ENCODE data around the gene PARD6B. TPM values are rescaled to one million over a fixed set of nuclear protein-coding genes. Genes with fewer than 3 reads are reported as not detected.
A peak's percentile ranks its signal among the peaks of the same experiment; 100 is the strongest.

PARD6B gene
- total and polyA plus RNA-seq, 2 of the 13 experiments (the other 11 are each of a cell fraction or from before 2014, with no cell fraction given) = 6.9 to 22.2 TPM

DNA sequence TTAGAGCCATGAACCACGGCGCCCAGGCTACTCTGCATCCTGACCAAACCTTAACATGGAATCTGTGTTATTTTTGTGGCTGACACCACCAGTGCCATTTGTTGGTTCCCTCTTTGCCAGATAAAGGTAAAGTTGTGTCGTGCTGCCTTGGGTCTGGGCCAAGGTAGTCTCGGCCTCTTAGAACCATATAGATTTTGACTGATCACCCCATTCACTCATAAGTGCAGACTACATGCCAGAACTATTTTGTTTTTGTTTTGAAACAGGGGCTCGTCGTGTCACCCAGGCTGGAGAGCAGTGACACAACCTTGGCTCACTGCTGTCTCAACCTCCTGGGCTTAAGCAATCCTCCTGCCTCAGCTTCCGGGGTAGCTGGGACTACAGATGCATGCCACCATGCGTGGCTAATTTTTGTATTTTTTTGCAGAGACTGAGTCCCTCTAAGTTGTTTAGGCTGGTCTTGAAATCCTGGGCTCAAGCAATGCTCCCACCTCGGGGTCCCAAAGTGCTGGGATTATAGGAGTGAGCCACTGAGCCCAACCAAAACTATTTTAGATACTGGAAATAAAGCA lies 20.8 kb upstream of the PARD6B start (continued):
- TF ChIP-seq SAFB2 (CRISPR knock-in tag; IDR thresholded peaks at IDR 0.05; ENCODE audit: borderline replicate concordance, low read depth) (no peak), ZNF225 (CRISPR knock-in tag; IDR thresholded peaks at IDR 0.05) (no peak), IRX3 (CRISPR knock-in tag; IDR thresholded peaks at IDR 0.05; ENCODE audit: borderline replicate concordance, low read depth) (no peak), ZNF619 (CRISPR knock-in tag; IDR thresholded peaks at IDR 0.05) (no peak), MAZ (IDR thresholded peaks at IDR 0.05; ENCODE audit: borderline replicate concordance, low read depth, low read length) (no peak), MAZ (CRISPR knock-in tag; IDR thresholded peaks at IDR 0.05; ENCODE audit: low read depth) (no peak), MED13 (CRISPR knock-in tag; IDR thresholded peaks at IDR 0.05) (no peak), ZFY (CRISPR knock-in tag; IDR thresholded peaks at IDR 0.05) (no peak), RXRA (CRISPR knock-in tag; IDR thresholded peaks at IDR 0.05) (peak; percentile 55; the same call in 1 of the 2 replicates), TARDBP (CRISPR knock-in tag; IDR thresholded peaks at IDR 0.05) (0 out of 2 replicates have a peak, but pooled peaks have one; percentile 38), ZNF672 (CRISPR knock-in tag; IDR thresholded peaks at IDR 0.05) (no peak), GTF3A (CRISPR knock-in tag; conservative IDR thresholded peaks at IDR 0.05) (no peak), PITX1 (CRISPR knock-in tag; IDR thresholded peaks at IDR 0.05) (no peak), MAFK (conservative IDR thresholded peaks at IDR 0.05 in 1 of 2, IDR thresholded peaks at IDR 0.05 in 1 of 2; ENCODE audit: low read length in 2 of 2) (no peak), YEATS4 (CRISPR knock-in tag; IDR thresholded peaks at IDR 0.05; ENCODE audit: borderline replicate concordance) (peak; percentile 34; the same call in 1 of the 2 replicates)
- TF ChIP-seq, protein P1, sequence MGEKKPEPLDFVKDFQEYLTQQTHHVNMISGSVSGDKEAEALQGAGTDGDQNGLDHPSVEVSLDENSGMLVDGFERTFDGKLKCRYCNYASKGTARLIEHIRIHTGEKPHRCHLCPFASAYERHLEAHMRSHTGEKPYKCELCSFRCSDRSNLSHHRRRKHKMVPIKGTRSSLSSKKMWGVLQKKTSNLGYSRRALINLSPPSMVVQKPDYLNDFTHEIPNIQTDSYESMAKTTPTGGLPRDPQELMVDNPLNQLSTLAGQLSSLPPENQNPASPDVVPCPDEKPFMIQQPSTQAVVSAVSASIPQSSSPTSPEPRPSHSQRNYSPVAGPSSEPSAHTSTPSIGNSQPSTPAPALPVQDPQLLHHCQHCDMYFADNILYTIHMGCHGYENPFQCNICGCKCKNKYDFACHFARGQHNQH (CRISPR knock-in tag; IDR thresholded peaks at IDR 0.05) = no peak
- TF ChIP-seq, protein P2, sequence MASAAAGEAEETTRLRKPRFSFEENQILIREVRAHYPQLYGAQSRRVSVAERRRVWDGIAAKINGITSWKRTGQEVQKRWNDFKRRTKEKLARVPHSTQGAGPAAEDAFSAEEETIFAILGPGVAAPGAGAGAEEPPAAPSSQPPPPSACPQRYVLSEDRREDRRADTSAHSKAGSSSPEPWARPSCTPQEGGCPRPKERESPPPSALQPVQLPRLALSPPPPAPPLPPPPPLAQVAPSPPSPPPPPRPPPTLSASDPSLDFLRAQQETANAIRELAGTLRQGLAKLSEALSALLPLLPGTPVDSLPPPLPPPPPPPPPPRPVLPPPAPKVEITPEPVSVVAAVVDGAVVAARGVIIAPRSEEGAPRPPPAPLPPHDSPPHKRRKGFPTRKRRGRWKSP (CRISPR knock-in tag; IDR thresholded peaks at IDR 0.05) = no peak
- TF ChIP-seq, protein P3, sequence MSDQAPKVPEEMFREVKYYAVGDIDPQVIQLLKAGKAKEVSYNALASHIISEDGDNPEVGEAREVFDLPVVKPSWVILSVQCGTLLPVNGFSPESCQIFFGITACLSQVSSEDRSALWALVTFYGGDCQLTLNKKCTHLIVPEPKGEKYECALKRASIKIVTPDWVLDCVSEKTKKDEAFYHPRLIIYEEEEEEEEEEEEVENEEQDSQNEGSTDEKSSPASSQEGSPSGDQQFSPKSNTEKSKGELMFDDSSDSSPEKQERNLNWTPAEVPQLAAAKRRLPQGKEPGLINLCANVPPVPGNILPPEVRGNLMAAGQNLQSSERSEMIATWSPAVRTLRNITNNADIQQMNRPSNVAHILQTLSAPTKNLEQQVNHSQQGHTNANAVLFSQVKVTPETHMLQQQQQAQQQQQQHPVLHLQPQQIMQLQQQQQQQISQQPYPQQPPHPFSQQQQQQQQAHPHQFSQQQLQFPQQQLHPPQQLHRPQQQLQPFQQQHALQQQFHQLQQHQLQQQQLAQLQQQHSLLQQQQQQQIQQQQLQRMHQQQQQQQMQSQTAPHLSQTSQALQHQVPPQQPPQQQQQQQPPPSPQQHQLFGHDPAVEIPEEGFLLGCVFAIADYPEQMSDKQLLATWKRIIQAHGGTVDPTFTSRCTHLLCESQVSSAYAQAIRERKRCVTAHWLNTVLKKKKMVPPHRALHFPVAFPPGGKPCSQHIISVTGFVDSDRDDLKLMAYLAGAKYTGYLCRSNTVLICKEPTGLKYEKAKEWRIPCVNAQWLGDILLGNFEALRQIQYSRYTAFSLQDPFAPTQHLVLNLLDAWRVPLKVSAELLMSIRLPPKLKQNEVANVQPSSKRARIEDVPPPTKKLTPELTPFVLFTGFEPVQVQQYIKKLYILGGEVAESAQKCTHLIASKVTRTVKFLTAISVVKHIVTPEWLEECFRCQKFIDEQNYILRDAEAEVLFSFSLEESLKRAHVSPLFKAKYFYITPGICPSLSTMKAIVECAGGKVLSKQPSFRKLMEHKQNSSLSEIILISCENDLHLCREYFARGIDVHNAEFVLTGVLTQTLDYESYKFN (CRISPR knock-in tag; conservative IDR thresholded peaks at IDR 0.05) = no peak; the same call in 1 of the 2 replicates
- TF ChIP-seq, protein P4, sequence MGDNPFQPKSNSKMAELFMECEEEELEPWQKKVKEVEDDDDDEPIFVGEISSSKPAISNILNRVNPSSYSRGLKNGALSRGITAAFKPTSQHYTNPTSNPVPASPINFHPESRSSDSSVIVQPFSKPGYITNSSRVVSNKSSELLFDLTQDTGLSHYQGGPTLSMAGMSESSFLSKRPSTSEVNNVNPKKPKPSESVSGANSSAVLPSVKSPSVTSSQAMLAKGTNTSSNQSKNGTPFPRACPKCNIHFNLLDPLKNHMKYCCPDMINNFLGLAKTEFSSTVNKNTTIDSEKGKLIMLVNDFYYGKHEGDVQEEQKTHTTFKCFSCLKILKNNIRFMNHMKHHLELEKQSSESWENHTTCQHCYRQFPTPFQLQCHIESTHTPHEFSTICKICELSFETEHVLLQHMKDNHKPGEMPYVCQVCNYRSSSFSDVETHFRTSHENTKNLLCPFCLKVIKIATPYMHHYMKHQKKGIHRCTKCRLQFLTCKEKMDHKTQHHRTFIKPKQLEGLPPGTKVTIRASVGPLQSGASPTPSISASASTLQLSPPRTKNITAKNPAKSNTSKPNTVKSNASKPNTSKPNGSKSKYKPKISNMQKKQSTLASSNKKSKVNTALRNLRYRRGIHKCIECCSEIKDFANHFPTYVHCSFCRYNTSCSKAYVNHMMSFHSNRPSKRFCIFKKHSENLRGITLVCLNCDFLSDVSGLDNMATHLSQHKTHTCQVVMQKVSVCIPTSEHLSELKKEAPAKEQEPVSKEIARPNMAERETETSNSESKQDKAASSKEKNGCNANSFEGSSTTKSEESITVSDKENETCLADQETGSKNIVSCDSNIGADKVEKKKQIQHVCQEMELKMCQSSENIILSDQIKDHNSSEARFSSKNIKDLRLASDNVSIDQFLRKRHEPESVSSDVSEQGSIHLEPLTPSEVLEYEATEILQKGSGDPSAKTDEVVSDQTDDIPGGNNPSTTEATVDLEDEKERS (CRISPR knock-in tag; IDR thresholded peaks at IDR 0.05) = 0 out of 2 replicates have a peak, but pooled peaks have one; percentile 55
- TF ChIP-seq, protein P5, sequence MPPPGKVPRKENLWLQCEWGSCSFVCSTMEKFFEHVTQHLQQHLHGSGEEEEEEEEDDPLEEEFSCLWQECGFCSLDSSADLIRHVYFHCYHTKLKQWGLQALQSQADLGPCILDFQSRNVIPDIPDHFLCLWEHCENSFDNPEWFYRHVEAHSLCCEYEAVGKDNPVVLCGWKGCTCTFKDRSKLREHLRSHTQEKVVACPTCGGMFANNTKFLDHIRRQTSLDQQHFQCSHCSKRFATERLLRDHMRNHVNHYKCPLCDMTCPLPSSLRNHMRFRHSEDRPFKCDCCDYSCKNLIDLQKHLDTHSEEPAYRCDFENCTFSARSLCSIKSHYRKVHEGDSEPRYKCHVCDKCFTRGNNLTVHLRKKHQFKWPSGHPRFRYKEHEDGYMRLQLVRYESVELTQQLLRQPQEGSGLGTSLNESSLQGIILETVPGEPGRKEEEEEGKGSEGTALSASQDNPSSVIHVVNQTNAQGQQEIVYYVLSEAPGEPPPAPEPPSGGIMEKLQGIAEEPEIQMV (CRISPR knock-in tag; IDR thresholded peaks at IDR 0.05; ENCODE audit: low read depth) = no peak

All from HepG2 (cell line).